Measurements from ENCODE around the gene GLYR1. TPM values are rescaled to one million over a fixed set of nuclear protein-coding genes. Genes with fewer than 3 reads are reported as not detected.

The GLYR1 gene
- total and polyA plus RNA-seq, 4 donors, result 18.1 to 50.2 (median 40.6) TPM

GRCh38 chr16:4802659-4803287, 44.3 kb downstream of the GLYR1 start:
- Histone ChIP-seq H3K4me3 (ENCODE audit: low read depth in 1 of 3, low read length in 3 of 3) (peak overlapping the region; percentile 73 to 89 (median 87)), H3K36me3 (ENCODE audit: control insufficient read depth in 4 of 4, insufficient read depth in 3 of 4, low read depth in 1 of 4, low read length in 3 of 4) (peaks cover 6 to 23% (median 10%) of the 10 kb centered on the region in 4 donors), H3K27me3 (ENCODE audit: control insufficient read depth in 4 of 4, insufficient read depth in 4 of 4, low read length in 3 of 4) (no peaks in the 10 kb centered on the region), H3K4me1 (ENCODE audit: control insufficient read depth in 4 of 4, insufficient read depth in 4 of 4, low read length in 3 of 4) (peaks cover 0 to 37% (median 11%) of the 10 kb centered on the region in 4 donors), H3K27ac (ENCODE audit: low read depth in 1 of 2, low read length in 2 of 2) (peak overlapping the region; percentile 47 to 70), H3K9me3 (ENCODE audit: control insufficient read depth in 4 of 4, low read length in 3 of 4) (no peaks in the 10 kb centered on the region), H3K9ac (ENCODE audit: low read depth in 1 of 2, low read length in 2 of 2) (peak overlapping the region in 1 of 2 donors; percentile 11)
- WGBS, result under 1% methylated on average over 59 of the region's 59 CpGs
- DNase-seq (ENCODE audit: low spot score), result peak; percentile 93
- TF ChIP-seq SP1 (IDR thresholded peaks at IDR 0.05) (peak; percentile 76), FOXA1 (IDR thresholded peaks at IDR 0.05) (no peak)

DNA sequence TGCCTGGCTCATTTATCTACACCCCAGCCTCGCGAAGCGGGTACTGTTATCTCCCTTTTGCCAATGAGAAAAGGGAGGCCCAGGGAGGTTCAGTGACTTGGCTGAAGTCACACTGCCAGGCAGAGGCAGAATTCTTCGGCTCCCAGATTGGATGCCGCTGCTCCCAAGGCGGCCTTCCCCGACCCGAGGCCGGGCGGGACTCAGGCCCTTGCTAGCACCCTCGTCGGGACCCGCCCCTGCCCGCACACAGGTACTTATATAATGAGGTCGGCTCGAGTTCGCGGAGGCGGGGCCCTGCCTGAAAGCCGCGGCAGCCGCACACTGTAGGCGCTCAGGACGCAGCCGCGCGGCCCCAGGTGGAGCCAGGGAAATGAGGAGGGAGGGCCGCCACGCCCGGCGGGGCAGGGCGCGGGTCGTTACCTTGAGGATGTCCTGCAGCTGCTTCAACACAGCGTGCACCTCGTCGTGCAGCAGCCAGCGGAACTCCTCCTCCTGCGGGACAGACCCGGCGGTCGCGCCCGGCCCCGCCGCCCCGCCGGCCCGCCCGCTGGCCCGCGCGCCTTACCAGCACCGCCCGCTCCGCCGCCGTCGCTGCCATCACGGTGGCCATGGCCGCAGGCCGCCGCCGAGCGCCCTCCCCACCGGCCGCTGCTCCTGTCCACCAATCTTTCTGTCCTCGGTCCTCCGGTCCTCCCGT, 45.0 kb downstream of the GLYR1 start, which contains the start of gene ROGDI:
Gene ROGDI (minus strand): TSS at position 672 of the 697 bp plus-strand sequence. CDS start 62 bp downstream, at position 610.
- H3K36me3 ChIP-seq (ENCODE audit: control insufficient read depth in 4 of 4, insufficient read depth in 3 of 4, low read depth in 1 of 4, low read length in 3 of 4), result peaks cover 5 to 22% (median 11%) of the 10 kb centered on the region in 4 donors
- peak within 1 kb of the TSS; percentile 30 to 72 for H3K9ac ChIP-seq (ENCODE audit: low read depth in 1 of 2, low read length in 2 of 2)
- H3K4me1 ChIP-seq (ENCODE audit: control insufficient read depth in 4 of 4, insufficient read depth in 4 of 4, low read length in 3 of 4), result peaks cover 0 to 37% (median 11%) of the 10 kb centered on the region in 4 donors
- H3K9me3 ChIP-seq (ENCODE audit: control insufficient read depth in 4 of 4, low read length in 3 of 4), result no peaks in the 10 kb centered on the region
- under 1% methylated on average over 70 of the region's 70 CpGs for WGBS
- H3K27me3 ChIP-seq (ENCODE audit: control insufficient read depth in 4 of 4, insufficient read depth in 4 of 4, low read length in 3 of 4), result no peaks in the 10 kb centered on the region
- TF ChIP-seq MAX (IDR thresholded peaks at IDR 0.05) (no peak), GABPA (IDR thresholded peaks at IDR 0.05 in 1 of 2, conservative IDR thresholded peaks at IDR 0.05 in 1 of 2) (peak in 1 of 2 donors; percentile 8), CTCF (IDR thresholded peaks at IDR 0.05; ENCODE audit: low read depth, low read length, missing input control) (no peak), HNF4G (IDR thresholded peaks at IDR 0.05) (no peak), NR2F2 (IDR thresholded peaks at IDR 0.05) (no peak), FOXA1 (IDR thresholded peaks at IDR 0.05) (no peak), RXRA (IDR thresholded peaks at IDR 0.05) (peak; percentile 39 to 58), JUND (IDR thresholded peaks at IDR 0.05) (no peak), TAF1 (conservative IDR thresholded peaks at IDR 0.05) (no peak), ZBTB33 (IDR thresholded peaks at IDR 0.05) (no peak), EGR1 (IDR thresholded peaks at IDR 0.05; ENCODE audit: low read depth in 2 of 2) (no peak), FOXA2 (IDR thresholded peaks at IDR 0.05) (no peak), SP1 (IDR thresholded peaks at IDR 0.05) (peak; percentile 37), YY1 (IDR thresholded peaks at IDR 0.05) (peak; percentile 20), REST (IDR thresholded peaks at IDR 0.05) (peak; percentile 33), RAD21 (IDR thresholded peaks at IDR 0.05) (peak in 1 of 2 donors; percentile 22), HNF4A (conservative IDR thresholded peaks at IDR 0.05) (no peak)
- TF ChIP-seq, protein P1, sequence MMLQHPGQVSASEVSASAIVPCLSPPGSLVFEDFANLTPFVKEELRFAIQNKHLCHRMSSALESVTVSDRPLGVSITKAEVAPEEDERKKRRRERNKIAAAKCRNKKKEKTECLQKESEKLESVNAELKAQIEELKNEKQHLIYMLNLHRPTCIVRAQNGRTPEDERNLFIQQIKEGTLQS (IDR thresholded peaks at IDR 0.05), result no peak
- H3K4me3 ChIP-seq (ENCODE audit: low read depth in 1 of 3, low read length in 3 of 3), result peak within 1 kb of the TSS; percentile 73 to 89 (median 87)
- H3K27ac ChIP-seq (ENCODE audit: low read depth in 1 of 2, low read length in 2 of 2), result peak within 1 kb of the TSS; percentile 70
- peak; percentile 80 for DNase-seq (ENCODE audit: low spot score)
